MM.1S (cell line): Measurements from ENCODE around the gene FRYL.

ENCODE experiments used
- CTCF ChIP-seq: fragments of 300-600 bp; sonication (generic); IDR thresholded peaks from 2 replicates; pipeline ENCODE4 v1.5.1; 2016; ENCODE audit warnings: antibody characterized with exemption, low read length, mixed read lengths
- EZH2phosphoT487 ChIP-seq: fragments of 300-600 bp; sonication (generic); IDR thresholded peaks from 2 replicates; pipeline ENCODE4 v1.6.1; 2018; ENCODE audit warnings: antibody characterized with exemption, low read length

- TF ChIP-seq EZH2phosphoT487 (no peak), CTCF (no peak)
Observed at GRCh38 chr4:48693856-48694574, 86.1 kb downstream of the FRYL start.
